ENCODE results near the gene FAM110A. TPM values are rescaled to one million over a fixed set of nuclear protein-coding genes. Genes with fewer than 3 reads are reported as not detected.
"Not testable (repeated sequence)": the region's sequence is repeated elsewhere in the genome, so short reads cannot be mapped to it uniquely, and the experiment has no call there.

Gene FAM110A
- total RNA-seq, 1 donor, result 5.2 TPM

DNA sequence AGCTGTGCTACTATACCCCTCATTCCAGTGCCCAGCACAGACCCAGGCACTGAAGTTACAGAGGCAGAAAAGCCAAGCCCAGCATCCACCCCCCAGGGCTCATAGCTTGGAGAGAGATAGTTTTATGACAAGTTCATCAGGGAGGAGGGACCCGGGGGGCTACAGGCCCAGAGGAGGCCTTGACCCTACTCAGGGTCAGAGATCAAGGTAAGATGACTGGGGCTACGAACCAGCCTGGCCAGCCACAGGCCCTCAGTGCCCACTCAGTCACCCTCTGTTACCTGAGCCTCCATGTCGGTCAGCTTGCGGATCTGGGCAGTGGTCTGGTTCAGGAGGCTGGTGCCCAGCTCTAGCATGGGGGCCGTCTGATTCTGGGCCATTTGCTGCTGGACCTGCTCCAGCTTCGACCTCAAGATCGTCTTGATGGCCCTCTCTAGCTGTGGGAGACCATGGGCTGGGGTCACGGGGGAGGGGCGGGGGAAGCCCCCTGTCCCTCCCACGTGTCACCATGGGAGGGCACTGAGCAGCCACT lies 56.5 kb downstream of the FAM110A start:
- no peak overlapping the region for H3K4me3 ChIP-seq (ENCODE audit: low read depth, low read length)
- TF ChIP-seq, protein P1, sequence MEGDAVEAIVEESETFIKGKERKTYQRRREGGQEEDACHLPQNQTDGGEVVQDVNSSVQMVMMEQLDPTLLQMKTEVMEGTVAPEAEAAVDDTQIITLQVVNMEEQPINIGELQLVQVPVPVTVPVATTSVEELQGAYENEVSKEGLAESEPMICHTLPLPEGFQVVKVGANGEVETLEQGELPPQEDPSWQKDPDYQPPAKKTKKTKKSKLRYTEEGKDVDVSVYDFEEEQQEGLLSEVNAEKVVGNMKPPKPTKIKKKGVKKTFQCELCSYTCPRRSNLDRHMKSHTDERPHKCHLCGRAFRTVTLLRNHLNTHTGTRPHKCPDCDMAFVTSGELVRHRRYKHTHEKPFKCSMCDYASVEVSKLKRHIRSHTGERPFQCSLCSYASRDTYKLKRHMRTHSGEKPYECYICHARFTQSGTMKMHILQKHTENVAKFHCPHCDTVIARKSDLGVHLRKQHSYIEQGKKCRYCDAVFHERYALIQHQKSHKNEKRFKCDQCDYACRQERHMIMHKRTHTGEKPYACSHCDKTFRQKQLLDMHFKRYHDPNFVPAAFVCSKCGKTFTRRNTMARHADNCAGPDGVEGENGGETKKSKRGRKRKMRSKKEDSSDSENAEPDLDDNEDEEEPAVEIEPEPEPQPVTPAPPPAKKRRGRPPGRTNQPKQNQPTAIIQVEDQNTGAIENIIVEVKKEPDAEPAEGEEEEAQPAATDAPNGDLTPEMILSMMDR (IDR thresholded peaks at IDR 0.05; ENCODE audit: insufficient read depth, low read depth, low read length), result no peak
- DNase-seq (ENCODE audit: low read depth), result no peak

GRCh38 chr20:890666-891057 lies 57.1 kb downstream of the FAM110A start:
- DNase-seq (ENCODE audit: low read depth), result no peak
- H3K4me3 ChIP-seq (ENCODE audit: low read depth, low read length), result no peak overlapping the region
- TF ChIP-seq, protein P1 (IDR thresholded peaks at IDR 0.05; ENCODE audit: insufficient read depth, low read depth, low read length), result no peak

DNA sequence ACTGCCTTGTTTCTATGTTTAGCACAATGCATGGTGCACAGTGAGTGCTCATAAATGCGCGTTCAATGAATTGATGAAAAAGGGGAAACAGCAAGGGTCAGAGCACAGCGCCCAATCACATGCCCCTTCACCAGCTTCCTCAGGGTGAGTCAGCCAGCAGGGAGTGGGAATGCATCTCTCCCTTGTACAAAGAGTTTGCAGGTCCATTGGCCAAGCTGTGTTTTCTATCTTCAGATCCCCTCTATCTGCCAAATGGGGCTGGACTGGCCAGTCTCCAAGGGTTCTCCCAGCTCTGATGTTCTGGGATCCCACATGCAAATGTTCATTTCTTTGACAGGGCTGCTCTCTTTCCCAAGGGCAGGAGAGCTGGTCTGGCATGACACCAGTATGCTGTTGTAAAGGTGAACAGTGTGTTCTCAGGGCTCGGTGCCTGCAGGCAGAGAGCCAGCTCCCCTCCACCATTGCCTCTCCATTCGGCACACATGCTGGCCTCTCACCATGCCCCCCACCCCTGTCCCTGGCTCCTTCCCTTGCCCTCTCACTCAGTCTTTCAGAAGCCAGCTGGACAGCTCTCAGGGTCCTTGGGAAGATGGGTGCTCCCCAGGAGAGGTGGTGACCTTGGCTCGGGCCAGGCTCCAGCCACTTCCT lies 57.7 kb downstream of the FAM110A start:
- no peak for DNase-seq (ENCODE audit: low read depth)

GRCh38 chr20:891706-892080 lies 58.2 kb downstream of the FAM110A start:
- no peak overlapping the region for H3K4me3 ChIP-seq (ENCODE audit: low read depth, low read length)
- no peak for DNase-seq (ENCODE audit: low read depth)
- TF ChIP-seq, protein P1 (IDR thresholded peaks at IDR 0.05; ENCODE audit: insufficient read depth, low read depth, low read length), result no peak

More for the DNA sequence above, 57.7 kb downstream of the FAM110A start:
- TF ChIP-seq, protein P1 (IDR thresholded peaks at IDR 0.05; ENCODE audit: insufficient read depth, low read depth, low read length), result no peak
- H3K4me3 ChIP-seq (ENCODE audit: low read depth, low read length), result no peak overlapping the region

DNA sequence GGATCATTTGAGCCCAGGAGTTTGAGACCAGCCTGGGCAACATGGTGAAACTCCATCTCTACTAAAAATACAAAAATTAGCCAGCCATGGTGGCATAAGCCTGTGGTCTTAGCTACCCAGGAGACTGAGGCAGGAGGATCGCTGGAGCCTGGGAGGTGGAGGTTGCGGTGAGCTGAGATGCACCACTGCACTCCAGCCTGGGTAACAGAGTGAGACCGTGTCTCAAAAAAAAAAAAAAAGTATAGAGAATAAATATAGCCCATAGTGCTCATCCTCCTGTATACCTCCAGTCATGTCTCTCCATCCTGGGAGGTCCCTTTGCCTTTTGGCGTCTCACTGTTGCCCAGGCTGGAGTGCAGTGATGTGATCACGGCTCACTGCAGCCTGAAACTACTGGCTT lies 58.9 kb downstream of the FAM110A start:
- DNase-seq (ENCODE audit: low read depth); H3K4me3 ChIP-seq (ENCODE audit: low read depth, low read length): not testable (repeated sequence)

Other genes starting within 250 kb of the FAM110A start
- not detected in 2 replicates for gene TCF15, start 223.4 kb upstream of the FAM110A start, total RNA-seq
- gene SRXN1, start 180.5 kb upstream of the FAM110A start, total RNA-seq, result 32.9 and 35.4 TPM in 2 replicates
- gene SCRT2, start 157.9 kb upstream of the FAM110A start, total RNA-seq, result not detected in 2 replicates
- not detected in 2 replicates for gene SLC52A3, start 65.2 kb upstream of the FAM110A start, total RNA-seq
- not detected in 2 replicates for gene ANGPT4, start 82.6 kb downstream of the FAM110A start, total RNA-seq
- not detected in 2 replicates for gene RSPO4, start 168.6 kb downstream of the FAM110A start, total RNA-seq